OCI-LY7 (cell line): ENCODE measurements around the gene PPCDC. TPM values are rescaled to one million over a fixed set of nuclear protein-coding genes. Genes with fewer than 3 reads are reported as not detected.

ENCODE experiments used
- BruUV-seq: library from RNA; stranded (reverse); fragments of 400-500 nt; replicated peaks from 2 replicates; lab custom pipeline; 2021; lab: Mats Ljungman, UMichigan
- CTCF ChIA-PET: fragments of 300-600 bp; sonication (Branson Sonifier 250); formaldehyde crosslinking; loops from one replicate; lab custom pipeline; 2022; ENCODE audit warnings: antibody characterized with exemption; ENCODE audit not compliant: unreplicated experiment; lab: Charles Lee
- POLR2A ChIA-PET: fragments of 300-600 bp; sonication (Branson Sonifier 250); formaldehyde crosslinking; loops from one replicate; lab custom pipeline; 2022; ENCODE audit warnings: antibody characterized with exemption; lab: Charles Lee
- DNase-seq: peaks from one replicate; pipeline ENCODE4 v3.0.0-alpha.2; 2015; ENCODE audit warnings: low spot score
- H2AFZ ChIP-seq: fragments of 200-600 bp; sonication (generic), shearing (Covaris generic); 2 replicates; pipeline ENCODE4 v1.6.1; 2014; ENCODE audit warnings: mild to moderate bottlenecking, antibody characterized with exemption, low read length, moderate library complexity
- H3K27ac ChIP-seq: fragments of 200-600 bp; sonication (generic); 2 replicates; pipeline ENCODE4 v1.5.1; 2014; ENCODE audit warnings: mixed run types, low read depth, mild to moderate bottlenecking, moderate library complexity, low read length, inconsistent platforms; ENCODE audit not compliant: poor library complexity, severe bottlenecking
- H3K36me3 ChIP-seq: fragments of 200-600 bp; sonication (generic); 2 replicates; pipeline ENCODE4 v1.6.1; 2014; ENCODE audit warnings: mild to moderate bottlenecking, antibody characterized with exemption, low read length, moderate library complexity, mixed read lengths; ENCODE audit not compliant: insufficient read depth
- H3K4me1 ChIP-seq: fragments of 200-600 bp; sonication (generic); 2 replicates; pipeline ENCODE4 v1.5.1; 2014; ENCODE audit warnings: mild to moderate bottlenecking, low read length; ENCODE audit not compliant: insufficient read depth, poor library complexity, severe bottlenecking
- H3K4me2 ChIP-seq: fragments of 200-600 bp; sonication (generic); 2 replicates; pipeline ENCODE4 v1.6.1; 2014; ENCODE audit warnings: mild to moderate bottlenecking, low read length
- H3K4me3 ChIP-seq: fragments of 200-600 bp; sonication (generic); 2 replicates; pipeline ENCODE4 v1.5.1; 2014; ENCODE audit warnings: mild to moderate bottlenecking, low read depth, low read length; ENCODE audit not compliant: poor library complexity, severe bottlenecking
- H3K79me2 ChIP-seq: fragments of 200-600 bp; sonication (generic); 2 replicates; pipeline ENCODE4 v1.6.1; 2016; ENCODE audit warnings: low read depth, mild to moderate bottlenecking, low read length, moderate library complexity, mixed read lengths; ENCODE audit not compliant: insufficient read depth
- H3K9me2 ChIP-seq: fragments of 200-600 bp; sonication (generic); 2 replicates; pipeline ENCODE4 v1.6.1; 2016; ENCODE audit warnings: mild to moderate bottlenecking, low read length, mixed read lengths; ENCODE audit not compliant: insufficient read depth
- H3K9me3 ChIP-seq: fragments of 200-600 bp; sonication (generic); 2 replicates; pipeline ENCODE4 v1.6.1; 2014; ENCODE audit warnings: mild to moderate bottlenecking, mixed run types, low read length, mixed read lengths
- H4K20me1 ChIP-seq: fragments of 200-600 bp; sonication (generic); 2 replicates; pipeline ENCODE4 v1.6.1; 2014; ENCODE audit warnings: mild to moderate bottlenecking, antibody characterized with exemption, low read length, moderate library complexity, mixed read lengths; ENCODE audit not compliant: insufficient read depth
- CTCF ChIP-seq: fragments of 200-600 bp; sonication (generic); conservative IDR thresholded peaks from 2 replicates; pipeline ENCODE4 v1.5.1; 2014; ENCODE audit warnings: mild to moderate bottlenecking, antibody characterized with exemption, low read length, moderate library complexity, mixed read lengths
- EZH2phosphoT487 ChIP-seq: fragments of 200-600 bp; sonication (generic); IDR thresholded peaks from 2 replicates; pipeline ENCODE4 v1.6.1; 2018; ENCODE audit warnings: low read depth, borderline replicate concordance, mild to moderate bottlenecking, mixed run types, antibody characterized with exemption, low read length, moderate library complexity, mixed read lengths
- intact Hi-C: fragments of 100-400 bp; cut with micrococcal nuclease; formaldehyde crosslinking; loops from one replicate; pipeline ENCODE4 v1.10.0; 2022; ENCODE audit not compliant: unreplicated experiment
- total RNA-seq, 2 experiments: library from RNA; depleted of rRNA in 1 of 2; stranded (reverse); fragments of >200 nt in 1 of 2; shearing (Covaris generic) in 1 of 2; gene quantifications; 2 replicates each; pipeline ENCODE4 v1.2.3, GENCODE V29; 2014 to 2022

PPCDC gene
- total RNA-seq, 2 experiments from 2014 or later = 44.3 to 48.3 TPM

- DNase-seq = no peak
- TF ChIP-seq CTCF (no peak), EZH2phosphoT487 (no peak)
- no TSS peak for BruUV-seq
- Histone ChIP-seq H3K4me1 (no peaks in the 10 kb centered on the region), H4K20me1 (no peaks in the 10 kb centered on the region), H3K27ac (no peak overlapping the region), H3K9me2 (no peaks in the 10 kb centered on the region), H2AFZ (no peak overlapping the region), H3K36me3 (no peaks in the 10 kb centered on the region), H3K4me2 (no peak overlapping the region), H3K4me3 (no peak overlapping the region), H3K79me2 (no peaks in the 10 kb centered on the region), H3K9me3 (no peaks in the 10 kb centered on the region)
- intact Hi-C loops = no loop called here
- CTCF ChIA-PET = no interaction called here
- POLR2A ChIA-PET = no interaction called here
Observed at GRCh38 chr15:74977599-74977998, 45.8 kb upstream of the PPCDC start.

GRCh38 chr15:74978077-74978476, 45.3 kb upstream of the PPCDC start:
- no peak for DNase-seq
- Histone ChIP-seq H3K9me2 (no peaks in the 10 kb centered on the region), H3K4me3 (no peak overlapping the region), H3K36me3 (no peaks in the 10 kb centered on the region), H3K27ac (no peak overlapping the region), H4K20me1 (no peaks in the 10 kb centered on the region), H3K4me1 (no peaks in the 10 kb centered on the region), H3K9me3 (no peaks in the 10 kb centered on the region), H3K79me2 (no peaks in the 10 kb centered on the region), H3K4me2 (no peak overlapping the region), H2AFZ (no peak overlapping the region)
- BruUV-seq = no TSS peak
- CTCF ChIA-PET = no interaction called here
- no peak for TF ChIP-seq EZH2phosphoT487
- no peak for TF ChIP-seq CTCF
- intact Hi-C loops = no loop called here
- POLR2A ChIA-PET = no interaction called here

- H4K20me1 ChIP-seq = no peaks in the 10 kb centered on the region
- H3K36me3 ChIP-seq = no peaks in the 10 kb centered on the region
- H3K4me3 ChIP-seq = no peak overlapping the region
- CTCF ChIA-PET = interaction anchor here (0.6 kb wide), 1 partner anchor 134 kb away, joined by 13 read pairs; no protein-coding TSS in a partner anchor
- H3K79me2 ChIP-seq = no peaks in the 10 kb centered on the region
- intact Hi-C loops = no loop called here
- no peaks in the 10 kb centered on the region for H3K9me2 ChIP-seq
- H3K4me2 ChIP-seq = no peak overlapping the region
- DNase-seq = no peak
- TF ChIP-seq EZH2phosphoT487 (no peak), CTCF (no peak)
- H2AFZ ChIP-seq = no peak overlapping the region
- no peaks in the 10 kb centered on the region for H3K4me1 ChIP-seq
- no peak overlapping the region for H3K27ac ChIP-seq
- no peaks in the 10 kb centered on the region for H3K9me3 ChIP-seq
- BruUV-seq = no TSS peak
- POLR2A ChIA-PET = interaction anchor here (0.8 kb wide), 1 partner anchor 94 kb away, joined by 5 read pairs; no protein-coding TSS in a partner anchor
Observed at GRCh38 chr15:74978503-74978902, 44.9 kb upstream of the PPCDC start.
